ENCODE data around the gene ERBB2. TPM values are rescaled to one million over a fixed set of nuclear protein-coding genes. Genes with fewer than 3 reads are reported as not detected.

The ERBB2 gene
- total RNA-seq, 1 donor from 2014 or later = 66.2 TPM

DNA sequence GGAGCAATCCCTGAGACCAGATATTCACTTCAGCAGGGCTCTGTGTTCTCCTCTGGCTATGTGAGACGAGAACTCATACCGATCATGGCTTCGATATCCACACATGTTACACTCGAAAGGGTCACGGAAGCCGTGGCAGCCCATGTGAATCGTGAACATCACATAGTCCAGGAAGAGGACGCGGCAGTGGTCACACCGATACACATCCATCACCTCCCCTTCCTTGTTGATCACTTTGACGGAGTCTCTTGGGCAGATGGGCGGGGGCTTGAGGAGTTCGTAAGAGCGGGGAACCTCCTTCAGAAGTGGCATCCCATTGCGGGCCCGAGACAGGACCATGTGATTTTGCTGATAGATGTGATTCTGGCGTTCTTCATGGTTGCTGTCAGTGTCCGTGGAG, 65.9 kb downstream of the ERBB2 start:
- H3K9me3 Mint-ChIP-seq (ENCODE audit: unreplicated experiment) = no peaks in the 10 kb centered on the region
- DNase-seq (ENCODE audit: extremely low spot score, unreplicated experiment) = no peak
- H3K4me1 Mint-ChIP-seq (ENCODE audit: unreplicated experiment) = peaks cover 8% of the 10 kb centered on the region
- H3K27me3 Mint-ChIP-seq (ENCODE audit: unreplicated experiment) = peaks cover 67% of the 10 kb centered on the region
- no peak overlapping the region for H3K4me3 Mint-ChIP-seq (ENCODE audit: unreplicated experiment)
- no peaks in the 10 kb centered on the region for H3K36me3 Mint-ChIP-seq (ENCODE audit: unreplicated experiment)
- TF ChIP-seq, protein P1, sequence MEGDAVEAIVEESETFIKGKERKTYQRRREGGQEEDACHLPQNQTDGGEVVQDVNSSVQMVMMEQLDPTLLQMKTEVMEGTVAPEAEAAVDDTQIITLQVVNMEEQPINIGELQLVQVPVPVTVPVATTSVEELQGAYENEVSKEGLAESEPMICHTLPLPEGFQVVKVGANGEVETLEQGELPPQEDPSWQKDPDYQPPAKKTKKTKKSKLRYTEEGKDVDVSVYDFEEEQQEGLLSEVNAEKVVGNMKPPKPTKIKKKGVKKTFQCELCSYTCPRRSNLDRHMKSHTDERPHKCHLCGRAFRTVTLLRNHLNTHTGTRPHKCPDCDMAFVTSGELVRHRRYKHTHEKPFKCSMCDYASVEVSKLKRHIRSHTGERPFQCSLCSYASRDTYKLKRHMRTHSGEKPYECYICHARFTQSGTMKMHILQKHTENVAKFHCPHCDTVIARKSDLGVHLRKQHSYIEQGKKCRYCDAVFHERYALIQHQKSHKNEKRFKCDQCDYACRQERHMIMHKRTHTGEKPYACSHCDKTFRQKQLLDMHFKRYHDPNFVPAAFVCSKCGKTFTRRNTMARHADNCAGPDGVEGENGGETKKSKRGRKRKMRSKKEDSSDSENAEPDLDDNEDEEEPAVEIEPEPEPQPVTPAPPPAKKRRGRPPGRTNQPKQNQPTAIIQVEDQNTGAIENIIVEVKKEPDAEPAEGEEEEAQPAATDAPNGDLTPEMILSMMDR (IDR thresholded peaks at IDR 0.05) = no peak
- no peak overlapping the region for H3K27ac Mint-ChIP-seq (ENCODE audit: unreplicated experiment)

DNA sequence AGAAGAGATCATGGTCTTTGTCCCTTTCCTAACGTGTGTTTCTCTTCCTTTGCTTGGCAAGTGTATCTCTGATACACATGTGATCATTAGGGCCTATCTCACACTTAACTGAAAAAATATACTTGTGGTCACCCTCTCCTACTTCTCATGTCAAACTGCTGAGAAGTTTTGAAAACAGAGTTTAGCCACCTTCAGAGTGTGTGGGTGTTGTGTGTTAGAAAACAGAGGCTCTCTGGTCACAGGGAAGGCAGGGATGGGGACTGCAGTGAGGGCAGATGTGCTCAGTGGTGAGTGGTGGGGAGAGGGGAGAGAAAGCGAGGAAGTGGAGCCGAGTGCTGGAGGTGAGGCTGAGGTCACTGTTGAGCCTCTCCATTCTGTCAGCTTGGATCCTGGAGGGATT, 67.3 kb downstream of the ERBB2 start:
- H3K27me3 Mint-ChIP-seq (ENCODE audit: unreplicated experiment) = peaks cover 71% of the 10 kb centered on the region
- H3K36me3 Mint-ChIP-seq (ENCODE audit: unreplicated experiment) = no peaks in the 10 kb centered on the region
- no peaks in the 10 kb centered on the region for H3K9me3 Mint-ChIP-seq (ENCODE audit: unreplicated experiment)
- TF ChIP-seq, protein P1 (IDR thresholded peaks at IDR 0.05) = no peak
- H3K27ac Mint-ChIP-seq (ENCODE audit: unreplicated experiment) = no peak overlapping the region
- H3K4me1 Mint-ChIP-seq (ENCODE audit: unreplicated experiment) = peaks cover 8% of the 10 kb centered on the region
- no peak for DNase-seq (ENCODE audit: extremely low spot score, unreplicated experiment)
- no peak overlapping the region for H3K4me3 Mint-ChIP-seq (ENCODE audit: unreplicated experiment)

DNA sequence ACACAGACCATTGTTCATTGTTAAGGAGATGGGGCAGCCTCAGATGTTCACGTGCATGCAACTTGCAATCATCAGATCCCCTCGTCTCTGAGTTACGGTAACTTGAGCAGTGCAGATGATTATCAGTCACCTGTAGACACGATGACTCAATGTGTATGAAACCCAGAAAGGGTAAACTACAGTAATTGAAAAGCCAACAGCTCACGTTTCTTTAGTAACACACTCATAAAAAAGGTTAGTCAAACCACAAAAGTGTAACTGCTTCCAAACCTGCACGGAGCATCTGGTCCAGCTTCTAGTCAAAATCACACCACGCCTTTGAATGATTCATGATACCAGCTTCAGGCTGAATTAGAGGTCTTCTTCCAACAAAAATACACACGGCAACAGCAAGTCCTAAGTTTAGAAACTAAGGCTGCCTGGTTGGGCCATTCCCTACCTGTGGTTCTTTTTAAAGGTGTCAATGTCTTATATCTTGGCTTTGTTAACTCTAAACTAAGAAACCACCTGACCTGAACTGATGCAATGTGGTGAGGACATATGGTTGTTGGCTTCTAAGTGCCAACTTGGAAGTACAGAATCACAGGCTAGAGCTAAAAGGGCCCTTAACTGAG, 70.2 kb downstream of the ERBB2 start:
- H3K4me3 Mint-ChIP-seq (ENCODE audit: unreplicated experiment) = no peak overlapping the region
- no peaks in the 10 kb centered on the region for H3K36me3 Mint-ChIP-seq (ENCODE audit: unreplicated experiment)
- H3K4me1 Mint-ChIP-seq (ENCODE audit: unreplicated experiment) = no peaks in the 10 kb centered on the region
- TF ChIP-seq, protein P1 (IDR thresholded peaks at IDR 0.05) = no peak
- no peaks in the 10 kb centered on the region for H3K9me3 Mint-ChIP-seq (ENCODE audit: unreplicated experiment)
- no peak overlapping the region for H3K27ac Mint-ChIP-seq (ENCODE audit: unreplicated experiment)
- peaks cover 81% of the 10 kb centered on the region for H3K27me3 Mint-ChIP-seq (ENCODE audit: unreplicated experiment)
- DNase-seq (ENCODE audit: extremely low spot score, unreplicated experiment) = no peak

DNA sequence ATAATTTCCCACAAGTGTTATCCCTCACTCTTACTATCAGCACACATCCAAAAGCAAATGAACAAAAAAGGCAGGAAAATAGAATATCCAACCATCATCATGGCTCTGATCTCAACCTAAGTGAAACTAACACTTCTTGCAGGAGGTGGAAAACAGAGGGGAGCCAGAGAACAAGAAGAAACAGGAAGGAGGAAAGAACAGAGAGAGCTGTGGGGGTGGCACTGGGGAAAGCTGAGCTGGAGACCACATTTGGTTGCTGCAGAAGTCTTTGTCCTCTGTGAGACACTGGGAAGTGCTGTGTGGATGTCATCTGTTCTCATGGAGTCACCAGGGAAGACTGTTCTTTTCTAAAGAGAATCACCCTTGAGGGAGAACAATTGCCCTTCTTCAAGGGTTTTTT, 72.6 kb downstream of the ERBB2 start:
- DNase-seq (ENCODE audit: extremely low spot score, unreplicated experiment) = no peak
- TF ChIP-seq, protein P1 (IDR thresholded peaks at IDR 0.05) = no peak
- H3K4me1 Mint-ChIP-seq (ENCODE audit: unreplicated experiment) = no peaks in the 10 kb centered on the region
- H3K27me3 Mint-ChIP-seq (ENCODE audit: unreplicated experiment) = peaks cover 78% of the 10 kb centered on the region
- no peak overlapping the region for H3K4me3 Mint-ChIP-seq (ENCODE audit: unreplicated experiment)
- H3K36me3 Mint-ChIP-seq (ENCODE audit: unreplicated experiment) = no peaks in the 10 kb centered on the region
- no peak overlapping the region for H3K27ac Mint-ChIP-seq (ENCODE audit: unreplicated experiment)
- H3K9me3 Mint-ChIP-seq (ENCODE audit: unreplicated experiment) = no peaks in the 10 kb centered on the region

DNA sequence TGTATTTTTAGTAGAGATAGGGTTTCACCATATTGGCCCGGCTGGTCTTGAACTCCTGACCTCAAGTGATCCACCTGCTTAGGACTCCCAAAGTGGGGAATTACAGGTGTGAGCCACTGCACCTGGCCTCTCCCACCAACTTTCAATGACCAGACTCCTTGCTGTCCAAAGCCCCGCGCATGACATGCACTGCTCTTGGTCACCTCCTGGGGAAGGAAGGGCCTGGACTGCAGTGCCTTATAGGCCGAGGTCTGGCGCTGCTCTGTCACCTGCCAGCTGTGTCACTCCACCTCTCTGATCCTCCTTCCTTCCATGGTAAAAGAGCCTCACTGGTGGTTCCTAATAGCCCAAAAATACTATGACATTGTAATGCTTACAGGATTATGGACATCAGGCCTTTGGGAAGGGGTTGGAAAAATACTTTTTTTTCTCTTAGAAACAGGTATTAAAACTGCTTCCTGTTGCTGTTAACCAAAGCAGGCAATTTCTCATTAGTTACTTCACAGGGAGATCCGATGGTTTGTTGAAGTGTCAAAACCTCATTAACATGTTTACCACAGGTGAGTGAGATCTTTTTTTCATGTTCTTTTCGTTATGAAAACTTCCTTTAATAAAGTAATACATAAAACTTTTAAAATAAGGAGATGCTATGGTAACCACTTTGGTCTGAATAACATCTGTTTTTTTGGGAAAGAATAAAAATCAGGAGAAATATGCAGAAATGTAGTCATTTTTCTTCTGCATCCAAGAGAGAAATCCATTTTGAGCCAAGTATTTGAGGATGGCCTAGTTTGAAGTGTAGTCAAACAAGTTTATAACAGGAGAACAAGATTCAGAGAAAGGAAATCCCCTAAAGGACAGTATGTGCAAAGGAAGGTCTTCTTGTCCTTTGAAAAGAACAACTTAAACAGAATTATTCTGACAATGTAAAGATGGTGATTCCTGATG, 73.4 kb downstream of the ERBB2 start:
- no peak overlapping the region for H3K27ac Mint-ChIP-seq (ENCODE audit: unreplicated experiment)
- H3K27me3 Mint-ChIP-seq (ENCODE audit: unreplicated experiment) = peaks cover 80% of the 10 kb centered on the region
- no peaks in the 10 kb centered on the region for H3K9me3 Mint-ChIP-seq (ENCODE audit: unreplicated experiment)
- no peaks in the 10 kb centered on the region for H3K36me3 Mint-ChIP-seq (ENCODE audit: unreplicated experiment)
- no peaks in the 10 kb centered on the region for H3K4me1 Mint-ChIP-seq (ENCODE audit: unreplicated experiment)
- no peak overlapping the region for H3K4me3 Mint-ChIP-seq (ENCODE audit: unreplicated experiment)
- no peak for DNase-seq (ENCODE audit: extremely low spot score, unreplicated experiment)
- TF ChIP-seq, protein P1 (IDR thresholded peaks at IDR 0.05) = no peak
